ENCODE results near the gene PTPRN2. TPM values are rescaled to one million over a fixed set of nuclear protein-coding genes. Genes with fewer than 3 reads are reported as not detected.

Gene PTPRN2
- total RNA-seq, 1 experiment from 2014 or later, result not detected

GRCh38 chr7:157801113-157801512, 786.5 kb downstream of the PTPRN2 start:
- H3K79me2 ChIP-seq (ENCODE audit: low read depth), result no peaks in the 10 kb centered on the region
- ChIA-PET CTCF (no interaction called here), POLR2A (ENCODE audit: unreplicated experiment) (no interaction called here)
- H3K4me1 ChIP-seq (replicated peaks; ENCODE audit: insufficient read depth), result no peaks in the 10 kb centered on the region
- H4K20me1 ChIP-seq (ENCODE audit: insufficient read depth), result no peaks in the 10 kb centered on the region; the same call in 1 of the 2 replicates
- H3K36me3 ChIP-seq (ENCODE audit: low read depth), result no peaks in the 10 kb centered on the region
- intact Hi-C loops (cut with micrococcal nuclease; ENCODE audit: unreplicated experiment), result no loop called here
- H2AFZ ChIP-seq, result no peak overlapping the region
- no peak overlapping the region for H3K4me3 ChIP-seq
- no peaks in the 10 kb centered on the region for H3F3A ChIP-seq (ENCODE audit: insufficient read depth, low read depth)
- no peak for DNase-seq
- H3K27ac ChIP-seq, result no peak overlapping the region
- peaks cover 97% of the 10 kb centered on the region for H3K27me3 ChIP-seq (ENCODE audit: insufficient read depth, low read depth)
- BruUV-seq (replicated peaks), result no TSS peak
- no peak overlapping the region for H3K4me2 ChIP-seq
- H3K9me2 ChIP-seq (ENCODE audit: insufficient read depth), result no peaks in the 10 kb centered on the region
- no peaks in the 10 kb centered on the region for H3K9me3 ChIP-seq (ENCODE audit: insufficient read depth, low read depth)
- no peak for TF ChIP-seq EZH2 (IDR thresholded peaks at IDR 0.05; ENCODE audit: low read depth)

GRCh38 chr7:157800281-157800680, 787.3 kb downstream of the PTPRN2 start:
- no peaks in the 10 kb centered on the region for H3K4me1 ChIP-seq (replicated peaks; ENCODE audit: insufficient read depth)
- H4K20me1 ChIP-seq (ENCODE audit: insufficient read depth), result no peaks in the 10 kb centered on the region; the same call in 1 of the 2 replicates
- BruUV-seq (replicated peaks), result no TSS peak
- no peaks in the 10 kb centered on the region for H3K79me2 ChIP-seq (ENCODE audit: low read depth)
- peaks cover 97% of the 10 kb centered on the region for H3K27me3 ChIP-seq (ENCODE audit: insufficient read depth, low read depth)
- POLR2A ChIA-PET (ENCODE audit: unreplicated experiment), result no interaction called here
- H2AFZ ChIP-seq, result no peak overlapping the region
- no peaks in the 10 kb centered on the region for H3K9me2 ChIP-seq (ENCODE audit: insufficient read depth)
- no peaks in the 10 kb centered on the region for H3F3A ChIP-seq (ENCODE audit: insufficient read depth, low read depth)
- DNase-seq, result no peak
- no peaks in the 10 kb centered on the region for H3K36me3 ChIP-seq (ENCODE audit: low read depth)
- no peak overlapping the region for H3K4me2 ChIP-seq
- CTCF ChIA-PET, result no interaction called here
- H3K27ac ChIP-seq, result no peak overlapping the region
- intact Hi-C loops (cut with micrococcal nuclease; ENCODE audit: unreplicated experiment), result no loop called here
- no peaks in the 10 kb centered on the region for H3K9me3 ChIP-seq (ENCODE audit: insufficient read depth, low read depth)
- H3K4me3 ChIP-seq, result no peak overlapping the region
- TF ChIP-seq CTCF (conservative IDR thresholded peaks at IDR 0.05) (no peak), EZH2 (IDR thresholded peaks at IDR 0.05; ENCODE audit: low read depth) (no peak)

GRCh38 chr7:157799076-157799685, 788.4 kb downstream of the PTPRN2 start:
- no peak for DNase-seq
- TF ChIP-seq EZH2 (IDR thresholded peaks at IDR 0.05; ENCODE audit: low read depth) (no peak; the same call in 1 of the 2 replicates), CTCF (conservative IDR thresholded peaks at IDR 0.05) (no peak)
- Histone ChIP-seq H3K79me2 (ENCODE audit: low read depth) (no peaks in the 10 kb centered on the region), H3K4me1 (replicated peaks; ENCODE audit: insufficient read depth) (no peaks in the 10 kb centered on the region), H3K36me3 (ENCODE audit: low read depth) (no peaks in the 10 kb centered on the region), H4K20me1 (ENCODE audit: insufficient read depth) (no peaks in the 10 kb centered on the region; the same call in 1 of the 2 replicates), H3K9me3 (ENCODE audit: insufficient read depth, low read depth) (no peaks in the 10 kb centered on the region), H3K27me3 (ENCODE audit: insufficient read depth, low read depth) (peaks cover 97% of the 10 kb centered on the region), H3K9me2 (ENCODE audit: insufficient read depth) (no peaks in the 10 kb centered on the region), H3F3A (ENCODE audit: insufficient read depth, low read depth) (no peaks in the 10 kb centered on the region), H3K4me3 (no peak overlapping the region), H3K4me2 (no peak overlapping the region), H3K27ac (no peak overlapping the region), H2AFZ (no peak overlapping the region)
- POLR2A ChIA-PET (ENCODE audit: unreplicated experiment), result no interaction called here
- BruUV-seq (replicated peaks), result no TSS peak
- CTCF ChIA-PET, result no interaction called here
- intact Hi-C loops (cut with micrococcal nuclease; ENCODE audit: unreplicated experiment), result no loop called here

- H3K4me3 ChIP-seq, result no peak overlapping the region
- ChIA-PET CTCF (no interaction called here), POLR2A (ENCODE audit: unreplicated experiment) (no interaction called here)
- no peaks in the 10 kb centered on the region for H3F3A ChIP-seq (ENCODE audit: insufficient read depth, low read depth)
- DNase-seq, result no peak
- intact Hi-C loops (cut with micrococcal nuclease; ENCODE audit: unreplicated experiment), result no loop called here
- TF ChIP-seq EZH2 (IDR thresholded peaks at IDR 0.05; ENCODE audit: low read depth) (no peak), CTCF (conservative IDR thresholded peaks at IDR 0.05) (no peak)
- H3K27me3 ChIP-seq (ENCODE audit: insufficient read depth, low read depth), result peaks cover 97% of the 10 kb centered on the region
- no peaks in the 10 kb centered on the region for H3K36me3 ChIP-seq (ENCODE audit: low read depth)
- H3K4me1 ChIP-seq (replicated peaks; ENCODE audit: insufficient read depth), result no peaks in the 10 kb centered on the region
- no TSS peak for BruUV-seq (replicated peaks)
- no peak overlapping the region for H2AFZ ChIP-seq
- no peaks in the 10 kb centered on the region for H3K9me2 ChIP-seq (ENCODE audit: insufficient read depth)
- no peak overlapping the region for H3K27ac ChIP-seq
- no peaks in the 10 kb centered on the region; the same call in 1 of the 2 replicates for H4K20me1 ChIP-seq (ENCODE audit: insufficient read depth)
- no peaks in the 10 kb centered on the region for H3K9me3 ChIP-seq (ENCODE audit: insufficient read depth, low read depth)
- no peak overlapping the region for H3K4me2 ChIP-seq
- no peaks in the 10 kb centered on the region for H3K79me2 ChIP-seq (ENCODE audit: low read depth)
Observed at GRCh38 chr7:157797361-157797760, 790.3 kb downstream of the PTPRN2 start.

Measured in PC-9 (cell line).